ENCODE results near the gene NSD2. TPM values are rescaled to one million over a fixed set of nuclear protein-coding genes. Genes with fewer than 3 reads are reported as not detected.

Gene NSD2
- total and polyA plus RNA-seq, 9 of the 15 experiments (the other 6 are each of a cell fraction or from before 2014, with no cell fraction given), result 6.4 to 126 (median 58.8) TPM

GRCh38 chr4:2008921-2009650 lies 137.9 kb downstream of the NSD2 start, which contains the start of gene NELFA (continued):
- peak; percentile 94; the same call in 1 of the 2 replicates for TF ChIP-seq FOXP4 (CRISPR knock-in tag; IDR thresholded peaks at IDR 0.05; ENCODE audit: borderline replicate concordance)
- peak in 1 of 2 experiments; percentile 26; a peak in 2 of 4 replicates for TF ChIP-seq RAD21 (CRISPR knock-in tag; conservative IDR thresholded peaks at IDR 0.05 in 1 of 2, IDR thresholded peaks at IDR 0.05 in 1 of 2)
- TF ChIP-seq KHSRP (IDR thresholded peaks at IDR 0.05), result peak; percentile 91
- peak; percentile 80 for TF ChIP-seq E2F3 (CRISPR knock-in tag; IDR thresholded peaks at IDR 0.05)
- peak; percentile 61 for TF ChIP-seq MYC (IDR thresholded peaks at IDR 0.05; ENCODE audit: low read depth, low read length)
- TF ChIP-seq MYC (CRISPR knock-in tag; IDR thresholded peaks at IDR 0.05; ENCODE audit: borderline replicate concordance, low read depth), result peak; percentile 77; the same call in 1 of the 2 replicates
- peak; percentile 85; the same call in 1 of the 2 replicates for TF ChIP-seq ZBTB9 (CRISPR knock-in tag; IDR thresholded peaks at IDR 0.05)
- peak; percentile 83 for TF ChIP-seq DIDO1 (tag; IDR thresholded peaks at IDR 0.05; ENCODE audit: low read depth)
- TF ChIP-seq XRCC5 (IDR thresholded peaks at IDR 0.05; ENCODE audit: low read depth, low read length), result peak; percentile 86
- peak; percentile 74 for TF ChIP-seq SUPT5H (IDR thresholded peaks at IDR 0.05)
- TF ChIP-seq HBP1 (CRISPR knock-in tag; IDR thresholded peaks at IDR 0.05), result no peak; the same call in 1 of the 2 replicates
- peak; percentile 57 for TF ChIP-seq POLR2B (IDR thresholded peaks at IDR 0.05; ENCODE audit: low read depth, partially characterized antibody)
- no peak; the same call in 1 of the 2 replicates for TF ChIP-seq TRIM28 (IDR thresholded peaks at IDR 0.05)
- TF ChIP-seq ZNF76 (CRISPR knock-in tag; IDR thresholded peaks at IDR 0.05; ENCODE audit: borderline replicate concordance), result peak; percentile 85; the same call in 1 of the 2 replicates
- TF ChIP-seq ETS1 (conservative IDR thresholded peaks at IDR 0.05; ENCODE audit: control insufficient read depth, low read depth, low read length), result peak; percentile 80
- TF ChIP-seq MTF1 (CRISPR knock-in tag; IDR thresholded peaks at IDR 0.05; ENCODE audit: borderline replicate concordance), result no peak
- 0 out of 2 replicates have a peak, but pooled peaks have one; percentile 25 for TF ChIP-seq KLF13 (tag; IDR thresholded peaks at IDR 0.05; ENCODE audit: borderline replicate concordance, low read depth)
- TF ChIP-seq HNRNPL (IDR thresholded peaks at IDR 0.05; ENCODE audit: low read depth, low read length), result peak; percentile 90
- peak; percentile 92 for TF ChIP-seq ZNF175 (CRISPR knock-in tag; IDR thresholded peaks at IDR 0.05; ENCODE audit: low read depth)

All from K562 (cell line).